Measurements from ENCODE around the gene TMPRSS2.

The TMPRSS2 gene

DNA sequence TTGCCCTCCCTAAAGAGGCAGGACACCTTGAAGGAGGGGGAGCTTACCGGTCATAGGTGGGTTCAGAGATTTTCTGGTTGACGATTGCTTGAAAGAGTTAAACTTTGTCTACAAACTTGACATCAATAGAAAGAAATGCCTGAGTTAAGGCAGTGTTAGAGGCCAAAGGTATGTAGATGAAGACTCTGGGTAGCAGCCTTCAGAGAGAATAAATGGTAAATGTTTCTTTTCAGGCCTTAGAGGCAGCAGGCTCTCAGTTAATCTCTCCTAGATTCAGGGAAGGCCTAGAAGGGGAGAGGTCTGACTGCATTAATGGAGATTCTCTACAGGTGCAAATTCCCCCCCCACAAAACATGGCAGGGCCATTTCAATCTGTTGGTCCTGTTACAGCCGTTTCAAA, 54.2 kb downstream of the TMPRSS2 start:
- H3K4me1 Mint-ChIP-seq, result no peaks in the 10 kb centered on the region
- H3K27me3 Mint-ChIP-seq, result no peaks in the 10 kb centered on the region
- H3K27ac Mint-ChIP-seq, result peak overlapping the region; percentile 13
- H3K9me3 Mint-ChIP-seq, result no peaks in the 10 kb centered on the region
- H3K36me3 Mint-ChIP-seq, result peaks cover 35% of the 10 kb centered on the region
- ATAC-seq, result no peak
- no peak overlapping the region for H3K4me3 Mint-ChIP-seq

DNA sequence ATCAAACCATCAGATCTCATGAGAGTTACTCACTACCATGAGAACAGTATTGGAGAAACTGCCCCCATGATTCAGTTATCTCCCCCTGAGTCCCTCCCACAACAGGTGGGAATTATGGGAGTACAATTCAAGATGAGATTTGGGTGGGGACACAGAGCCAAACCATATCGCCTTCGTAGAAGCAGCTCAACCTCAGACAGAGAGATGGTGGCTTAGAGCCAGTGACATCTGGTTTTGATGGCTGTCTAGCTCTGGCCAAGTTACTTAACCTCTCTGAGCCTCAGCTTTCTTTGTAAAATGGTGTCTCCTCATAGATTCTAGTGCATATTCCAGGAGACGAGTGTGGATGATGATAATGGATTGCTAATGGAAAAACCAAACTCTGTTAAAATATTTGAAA, 54.8 kb downstream of the TMPRSS2 start:
- no peaks in the 10 kb centered on the region for H3K9me3 Mint-ChIP-seq
- no peak overlapping the region for H3K4me3 Mint-ChIP-seq
- no peaks in the 10 kb centered on the region for H3K27me3 Mint-ChIP-seq
- H3K27ac Mint-ChIP-seq, result peak overlapping the region; percentile 13
- H3K36me3 Mint-ChIP-seq, result peaks cover 35% of the 10 kb centered on the region
- ATAC-seq, result no peak
- H3K4me1 Mint-ChIP-seq, result no peaks in the 10 kb centered on the region

DNA sequence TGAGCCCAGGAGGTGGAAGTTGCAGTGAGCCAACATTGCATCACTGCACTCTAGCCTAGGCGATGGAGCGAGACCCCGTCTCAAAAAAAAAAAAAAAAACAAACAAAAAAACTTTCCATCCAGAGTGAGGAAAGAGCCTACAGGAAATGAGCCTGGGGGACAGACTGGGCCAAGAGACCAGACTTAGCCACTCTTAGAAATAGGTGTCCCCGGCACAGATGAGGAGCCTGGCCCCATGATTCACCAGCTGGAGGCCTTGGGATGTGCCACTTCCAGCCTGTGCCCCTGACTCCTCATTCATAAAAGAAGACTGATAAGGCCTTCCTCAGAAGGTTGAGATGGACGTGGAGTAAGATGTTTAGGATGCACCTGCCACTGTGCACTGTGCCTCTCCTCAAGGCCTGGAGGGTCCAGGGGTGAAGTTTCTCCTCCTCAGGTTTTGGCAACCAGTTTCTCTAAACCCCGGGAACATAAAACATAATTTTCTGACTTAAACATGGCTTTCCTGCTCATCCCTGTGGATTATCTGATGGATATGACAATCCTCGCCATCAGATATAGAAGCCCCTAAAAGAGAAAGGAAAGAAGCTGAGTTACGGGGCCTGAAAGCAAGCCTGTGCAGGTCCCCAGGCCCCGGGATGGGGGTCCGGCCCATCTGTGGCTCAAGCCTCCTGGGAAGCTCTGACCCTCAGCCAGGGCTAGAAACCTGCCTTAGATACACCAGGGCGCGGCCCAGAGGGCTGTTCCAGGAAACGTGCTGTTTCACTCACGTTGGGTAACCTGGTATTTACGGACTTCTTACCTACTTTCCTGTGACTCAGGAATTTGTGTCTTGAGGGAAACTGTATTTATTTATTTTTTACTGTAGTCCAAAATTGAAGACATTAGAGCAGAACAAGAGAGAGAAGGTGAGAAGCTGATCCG, 55.9 kb downstream of the TMPRSS2 start:
- no peak overlapping the region for H3K27ac Mint-ChIP-seq
- no peaks in the 10 kb centered on the region for H3K4me1 Mint-ChIP-seq
- H3K36me3 Mint-ChIP-seq, result peaks cover 42% of the 10 kb centered on the region
- no peaks in the 10 kb centered on the region for H3K27me3 Mint-ChIP-seq
- no peaks in the 10 kb centered on the region for H3K9me3 Mint-ChIP-seq
- no peak overlapping the region for H3K4me3 Mint-ChIP-seq
- ATAC-seq, result no peak

DNA sequence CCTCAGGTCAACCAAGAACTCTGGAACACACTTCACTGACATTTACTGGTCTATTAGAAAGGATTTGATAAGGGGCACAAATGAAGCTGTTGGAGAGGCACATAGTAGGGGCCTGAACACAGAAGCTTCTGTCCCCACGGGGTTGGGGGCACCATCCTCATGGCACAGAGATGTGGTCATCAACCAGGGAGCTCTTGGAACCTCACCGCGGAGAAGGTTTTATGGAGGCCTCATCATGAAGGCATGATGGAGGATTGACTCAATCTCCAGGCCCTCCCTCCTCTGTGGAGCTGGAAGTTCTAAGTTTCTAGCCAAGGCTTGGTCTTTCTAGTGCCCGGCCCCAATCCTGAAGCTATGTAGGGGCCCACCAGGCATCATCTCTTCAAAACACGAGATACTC, 58.3 kb downstream of the TMPRSS2 start:
- Mint-ChIP-seq H3K36me3 (peaks cover 46% of the 10 kb centered on the region), H3K9me3 (no peaks in the 10 kb centered on the region), H3K4me1 (no peaks in the 10 kb centered on the region), H3K27ac (no peak overlapping the region), H3K4me3 (no peak overlapping the region), H3K27me3 (no peaks in the 10 kb centered on the region)
- no peak for ATAC-seq

DNA sequence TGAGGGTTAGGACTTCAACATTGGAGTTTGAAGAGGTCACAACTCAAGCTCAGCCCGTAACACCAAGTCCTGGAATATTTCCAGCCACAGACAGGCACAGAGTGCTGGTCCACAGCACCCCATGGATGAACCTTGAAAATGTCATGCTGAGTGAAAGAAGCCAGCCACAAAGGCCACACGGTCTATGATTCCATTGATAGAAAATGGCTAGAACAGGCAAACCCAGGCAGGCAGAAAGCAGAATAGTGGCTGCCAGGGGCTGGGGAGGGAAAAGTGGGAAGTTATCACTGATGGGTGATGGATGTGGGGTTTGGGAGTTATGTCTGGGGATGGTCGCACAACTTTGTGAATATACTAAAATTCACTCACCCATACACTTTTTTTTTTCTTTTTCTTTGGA, 60.6 kb downstream of the TMPRSS2 start:
- H3K4me1 Mint-ChIP-seq, result no peaks in the 10 kb centered on the region
- no peak overlapping the region for H3K27ac Mint-ChIP-seq
- H3K9me3 Mint-ChIP-seq, result no peaks in the 10 kb centered on the region
- H3K36me3 Mint-ChIP-seq, result peaks cover 50% of the 10 kb centered on the region
- H3K4me3 Mint-ChIP-seq, result no peak overlapping the region
- no peak for ATAC-seq
- no peaks in the 10 kb centered on the region for H3K27me3 Mint-ChIP-seq

DNA sequence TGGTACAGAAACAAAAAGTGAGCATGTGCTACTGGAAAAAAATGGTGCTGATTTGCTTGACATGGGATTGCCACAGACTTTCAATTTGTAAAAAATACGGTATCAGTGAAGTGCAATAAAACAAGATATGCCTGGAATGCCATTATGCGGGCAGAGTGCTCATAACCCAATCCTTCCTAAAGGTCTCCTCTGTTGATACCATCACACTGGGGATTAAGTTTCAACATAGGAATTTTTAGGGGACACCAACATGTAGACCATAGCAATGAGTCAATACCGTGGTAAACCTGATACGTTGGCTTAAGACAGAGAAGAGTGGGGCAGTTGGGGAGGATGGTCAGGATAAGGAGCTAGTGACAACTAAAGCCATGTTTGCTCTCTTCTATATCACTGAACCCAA, 61.4 kb downstream of the TMPRSS2 start:
- Mint-ChIP-seq H3K27ac (no peak overlapping the region), H3K36me3 (peaks cover 57% of the 10 kb centered on the region), H3K4me1 (no peaks in the 10 kb centered on the region), H3K4me3 (no peak overlapping the region), H3K27me3 (no peaks in the 10 kb centered on the region), H3K9me3 (no peaks in the 10 kb centered on the region)
- ATAC-seq, result no peak

DNA sequence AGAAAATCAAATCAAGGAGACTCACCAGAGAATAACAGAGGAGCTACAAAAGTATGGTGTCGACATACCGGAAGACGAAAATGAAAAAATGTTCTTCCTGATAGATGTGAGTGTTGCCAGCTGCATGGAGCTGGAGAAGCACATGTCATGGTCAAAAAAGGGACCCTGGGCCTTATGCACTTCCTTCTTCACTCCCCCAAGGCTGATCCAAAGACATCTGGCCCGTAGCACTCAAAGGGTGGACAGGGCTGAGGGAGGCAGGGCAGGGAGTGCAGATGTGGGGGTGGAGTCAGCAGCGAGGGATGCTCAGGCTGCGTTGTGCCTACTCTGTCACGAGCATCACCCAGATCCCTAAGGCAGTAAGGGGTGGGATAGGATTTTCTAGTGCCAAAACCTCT, 62.5 kb downstream of the TMPRSS2 start:
- Mint-ChIP-seq H3K36me3 (peaks cover 64% of the 10 kb centered on the region), H3K4me3 (no peak overlapping the region), H3K4me1 (no peaks in the 10 kb centered on the region), H3K9me3 (no peaks in the 10 kb centered on the region), H3K27ac (no peak overlapping the region), H3K27me3 (no peaks in the 10 kb centered on the region)
- ATAC-seq, result no peak

DNA sequence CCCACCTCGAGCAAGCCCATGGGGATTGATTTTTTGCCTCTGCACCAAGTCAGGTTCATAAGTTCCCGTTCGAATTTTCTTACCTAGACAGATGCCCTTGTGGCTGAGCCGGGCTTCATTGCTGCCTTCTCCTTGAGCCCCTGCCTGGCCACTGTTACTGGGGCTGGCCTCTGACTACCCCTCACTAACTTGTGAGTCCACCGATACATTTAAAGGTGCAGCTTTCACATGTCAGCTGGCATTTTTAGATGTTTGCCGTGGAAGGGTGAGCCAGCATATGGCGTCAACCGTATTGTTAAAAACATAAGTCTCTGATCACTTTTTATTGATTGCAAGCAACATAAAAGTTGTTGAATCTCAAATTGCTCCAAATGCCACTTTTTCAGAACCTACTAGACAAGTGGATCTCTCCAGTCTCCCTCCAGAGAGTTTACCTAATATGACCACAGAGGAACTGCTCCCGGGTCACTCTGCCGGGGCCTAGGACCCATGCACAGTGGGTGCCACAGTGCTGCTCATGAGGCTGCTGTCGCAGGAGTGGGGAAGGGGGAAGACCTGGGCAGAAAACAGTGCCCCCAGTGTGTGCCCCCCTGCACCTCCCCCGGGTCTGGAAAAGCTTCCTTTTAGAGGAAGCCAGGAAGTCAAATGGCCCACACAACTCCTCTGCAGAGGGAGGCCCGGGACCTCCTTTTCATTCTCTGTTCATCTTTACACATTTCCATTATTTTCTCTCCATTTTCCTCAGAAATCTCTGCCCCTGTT, 63.1 kb downstream of the TMPRSS2 start:
- Mint-ChIP-seq H3K36me3 (peaks cover 68% of the 10 kb centered on the region), H3K27me3 (no peaks in the 10 kb centered on the region), H3K4me1 (no peaks in the 10 kb centered on the region), H3K4me3 (no peak overlapping the region), H3K27ac (no peak overlapping the region), H3K9me3 (no peaks in the 10 kb centered on the region)
- ATAC-seq, result no peak

DNA sequence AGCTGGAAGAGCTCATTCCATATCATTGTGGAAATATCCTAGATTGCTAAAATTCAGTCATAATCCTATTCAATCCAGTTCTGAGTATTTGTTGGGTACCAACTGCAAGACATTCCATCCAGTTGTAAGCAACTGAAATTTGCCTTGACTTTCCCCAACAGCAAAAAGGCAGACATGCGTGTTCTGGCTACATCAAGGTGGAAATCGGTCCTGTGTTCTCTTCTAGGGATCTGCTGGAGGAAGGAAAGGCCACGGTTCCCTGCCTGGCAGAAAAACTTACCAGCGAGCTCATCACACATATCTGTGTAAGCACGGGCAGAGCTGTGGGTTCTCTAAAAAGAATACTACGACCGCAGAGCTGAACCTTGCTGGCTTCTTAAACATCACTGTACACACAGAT, 64.4 kb downstream of the TMPRSS2 start:
- no peak for ATAC-seq
- Mint-ChIP-seq H3K36me3 (peaks cover 66% of the 10 kb centered on the region), H3K9me3 (no peaks in the 10 kb centered on the region), H3K4me1 (no peaks in the 10 kb centered on the region), H3K27ac (no peak overlapping the region), H3K27me3 (no peaks in the 10 kb centered on the region), H3K4me3 (no peak overlapping the region)

DNA sequence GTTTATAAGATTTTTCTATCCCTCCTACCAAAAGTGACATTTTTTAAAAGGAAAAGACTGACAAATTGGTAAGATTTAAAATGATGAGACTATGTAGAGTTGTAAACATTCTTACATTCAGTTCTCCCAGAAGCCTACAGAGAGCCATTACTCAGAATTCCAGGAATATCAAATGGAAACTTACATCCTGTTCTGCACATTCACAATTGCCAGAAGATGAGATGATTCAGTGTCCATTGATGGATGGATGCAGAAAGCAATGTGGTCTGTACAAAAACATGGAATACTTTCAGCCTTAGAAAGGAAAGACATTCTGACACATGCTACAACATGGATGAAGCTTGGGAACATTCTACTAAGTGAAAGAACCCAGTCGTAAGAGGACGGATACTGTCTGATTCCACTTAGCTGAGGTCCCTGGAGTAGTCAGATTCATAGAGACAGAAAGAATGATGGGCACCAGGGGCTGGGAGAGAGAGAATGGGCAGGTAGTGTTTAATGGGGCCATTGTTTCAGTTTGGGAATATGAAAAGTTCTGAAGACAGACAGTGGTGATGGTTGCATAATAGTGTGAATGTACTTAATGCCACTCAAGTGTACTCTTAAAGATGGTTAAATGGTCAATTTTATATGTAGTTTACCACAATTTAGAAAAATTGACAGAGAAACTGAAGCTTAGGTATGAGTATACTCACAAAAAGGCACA, 65.3 kb downstream of the TMPRSS2 start:
- Mint-ChIP-seq H3K36me3 (peaks cover 68% of the 10 kb centered on the region), H3K27me3 (no peaks in the 10 kb centered on the region)

DNA sequence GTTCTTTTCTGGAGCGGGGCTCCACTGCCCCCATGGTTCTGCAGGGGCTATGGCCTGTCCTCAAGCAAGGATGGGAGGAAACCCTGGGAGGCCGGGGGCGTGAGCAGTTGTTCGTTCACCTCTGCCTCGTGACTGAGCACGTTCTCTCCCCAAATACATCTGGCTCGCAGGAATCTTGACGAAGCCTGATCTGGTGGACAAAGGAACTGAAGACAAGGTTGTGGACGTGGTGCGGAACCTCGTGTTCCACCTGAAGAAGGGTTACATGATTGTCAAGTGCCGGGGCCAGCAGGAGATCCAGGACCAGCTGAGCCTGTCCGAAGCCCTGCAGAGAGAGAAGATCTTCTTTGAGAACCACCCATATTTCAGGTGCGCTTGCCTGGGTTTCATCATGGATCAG, 66.4 kb downstream of the TMPRSS2 start:
- Mint-ChIP-seq H3K4me3 (no peak overlapping the region), H3K36me3 (peaks cover 64% of the 10 kb centered on the region), H3K4me1 (no peaks in the 10 kb centered on the region), H3K27me3 (no peaks in the 10 kb centered on the region), H3K27ac (no peak overlapping the region), H3K9me3 (no peaks in the 10 kb centered on the region)
- ATAC-seq, result no peak

More for the DNA sequence above, 65.3 kb downstream of the TMPRSS2 start:
- Mint-ChIP-seq H3K27ac (no peak overlapping the region), H3K4me1 (no peaks in the 10 kb centered on the region), H3K9me3 (no peaks in the 10 kb centered on the region), H3K4me3 (no peak overlapping the region)
- ATAC-seq, result no peak

DNA sequence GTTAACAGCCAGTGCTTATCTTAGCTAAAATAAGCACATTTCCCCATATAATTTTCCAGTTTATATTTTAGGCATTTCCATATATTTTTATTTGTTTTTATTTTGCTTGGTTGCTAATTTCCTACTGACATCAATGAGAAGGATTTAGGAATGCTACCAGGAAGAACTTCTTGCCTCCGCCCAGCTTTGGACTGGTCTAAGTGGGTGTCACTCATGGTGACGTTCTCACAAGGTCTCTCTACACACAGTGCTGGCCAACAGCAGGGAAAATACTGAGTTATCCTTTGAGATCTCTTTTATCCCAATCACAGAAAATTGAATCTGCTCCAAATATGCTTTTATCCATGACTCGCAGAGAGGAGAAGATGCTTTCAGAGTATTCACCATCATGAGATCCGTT, 68.7 kb downstream of the TMPRSS2 start:
- Mint-ChIP-seq H3K4me1 (no peaks in the 10 kb centered on the region), H3K27me3 (no peaks in the 10 kb centered on the region), H3K27ac (no peak overlapping the region), H3K9me3 (peaks cover 10% of the 10 kb centered on the region), H3K4me3 (no peak overlapping the region), H3K36me3 (peaks cover 78% of the 10 kb centered on the region)
- ATAC-seq, result no peak

DNA sequence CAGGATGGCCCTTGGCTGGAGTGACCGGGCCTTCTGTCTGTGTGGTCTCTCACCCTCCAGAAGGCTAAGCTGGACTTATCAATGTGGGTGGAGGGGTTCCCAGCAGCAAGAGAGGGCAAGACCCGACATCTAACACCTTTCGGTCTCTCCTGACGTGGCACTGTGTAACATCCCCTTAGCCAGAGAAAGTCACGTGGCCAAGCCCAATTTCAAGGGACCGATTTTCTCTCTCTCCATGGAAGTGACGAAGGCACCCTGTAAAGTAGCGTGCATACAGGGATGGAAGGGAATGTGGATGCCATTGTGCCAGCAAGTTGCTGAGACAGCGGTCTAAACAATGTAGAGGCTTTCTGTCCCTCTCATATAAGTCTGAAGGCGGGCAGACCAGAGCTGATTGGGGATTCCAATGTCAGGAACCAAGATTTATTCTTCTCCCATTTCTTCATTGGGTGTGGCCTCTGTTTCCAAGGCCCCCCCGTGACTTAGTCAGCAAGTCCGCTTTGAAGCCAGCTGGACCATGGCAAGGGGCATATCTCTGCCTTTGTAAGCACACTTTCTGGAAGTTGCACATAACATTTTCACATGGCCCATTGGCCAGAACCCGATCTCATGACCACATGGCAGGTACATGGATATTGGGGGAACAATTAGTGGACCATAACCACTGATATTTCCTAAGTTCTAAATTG, 69.4 kb downstream of the TMPRSS2 start:
- Mint-ChIP-seq H3K4me3 (no peak overlapping the region), H3K27me3 (no peaks in the 10 kb centered on the region), H3K27ac (no peak overlapping the region), H3K36me3 (peaks cover 84% of the 10 kb centered on the region), H3K4me1 (no peaks in the 10 kb centered on the region), H3K9me3 (peaks cover 11% of the 10 kb centered on the region)
- no peak for ATAC-seq

DNA sequence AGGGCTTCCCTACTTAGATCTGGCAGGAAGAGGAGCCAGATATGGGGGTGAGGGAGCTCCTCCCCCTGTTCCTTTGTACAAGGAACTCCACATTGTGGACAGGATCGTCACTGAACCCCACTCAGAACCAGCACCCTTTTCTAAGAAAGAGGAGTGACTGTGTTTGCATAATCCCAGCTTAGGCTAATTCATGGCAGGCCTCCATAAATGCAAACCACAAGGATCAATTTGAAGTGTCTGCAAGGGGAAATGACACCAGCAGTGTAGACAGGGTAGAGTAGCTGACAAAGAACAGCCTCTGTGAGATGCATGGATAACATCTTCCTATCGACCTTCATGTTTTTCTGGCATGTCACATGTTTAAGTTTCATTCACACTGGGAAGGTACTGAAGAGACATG, 70.2 kb downstream of the TMPRSS2 start:
- no peak for ATAC-seq
- Mint-ChIP-seq H3K36me3 (peaks cover 84% of the 10 kb centered on the region), H3K9me3 (peaks cover 11% of the 10 kb centered on the region), H3K27ac (no peak overlapping the region), H3K4me1 (peaks cover 4% of the 10 kb centered on the region), H3K4me3 (no peak overlapping the region), H3K27me3 (no peaks in the 10 kb centered on the region)

DNA sequence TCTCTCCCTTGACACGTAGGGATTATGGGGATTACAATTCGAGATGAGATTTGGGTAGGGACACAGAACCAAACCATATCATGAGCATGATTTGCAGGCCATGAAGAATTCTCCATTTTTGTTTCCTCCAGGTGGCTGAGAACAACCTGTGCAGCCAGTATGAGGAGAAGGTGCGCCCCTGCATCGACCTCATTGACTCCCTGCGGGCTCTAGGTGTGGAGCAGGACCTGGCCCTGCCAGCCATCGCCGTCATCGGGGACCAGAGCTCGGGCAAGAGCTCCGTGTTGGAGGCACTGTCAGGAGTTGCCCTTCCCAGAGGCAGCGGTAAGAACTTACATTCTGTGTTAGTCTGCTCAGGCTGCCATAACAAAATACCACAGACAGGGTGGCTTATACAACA, 72.3 kb downstream of the TMPRSS2 start:
- H3K9me3 Mint-ChIP-seq, result peaks cover 11% of the 10 kb centered on the region
- H3K27ac Mint-ChIP-seq, result no peak overlapping the region
- ATAC-seq, result no peak
- H3K4me1 Mint-ChIP-seq, result peaks cover 23% of the 10 kb centered on the region
- H3K27me3 Mint-ChIP-seq, result no peaks in the 10 kb centered on the region
- H3K36me3 Mint-ChIP-seq, result peaks cover 68% of the 10 kb centered on the region
- no peak overlapping the region for H3K4me3 Mint-ChIP-seq

Measured in stimulated activated memory B cell treated with anti-CD40 and anti-IgM and Interleukin-4, amounts not matched to agents 10 μg/mL and 1 μg/mL and 100 μg/mL, for 72 hours (primary cell).